ENCODE measurements around the gene PSMC2. TPM values are rescaled to one million over a fixed set of nuclear protein-coding genes. Genes with fewer than 3 reads are reported as not detected.

Gene PSMC2
- polyA plus RNA-seq, 1 donor (not counting 4 experiments of a cell fraction or from before 2014, with no cell fraction given) = 240 TPM

DNA sequence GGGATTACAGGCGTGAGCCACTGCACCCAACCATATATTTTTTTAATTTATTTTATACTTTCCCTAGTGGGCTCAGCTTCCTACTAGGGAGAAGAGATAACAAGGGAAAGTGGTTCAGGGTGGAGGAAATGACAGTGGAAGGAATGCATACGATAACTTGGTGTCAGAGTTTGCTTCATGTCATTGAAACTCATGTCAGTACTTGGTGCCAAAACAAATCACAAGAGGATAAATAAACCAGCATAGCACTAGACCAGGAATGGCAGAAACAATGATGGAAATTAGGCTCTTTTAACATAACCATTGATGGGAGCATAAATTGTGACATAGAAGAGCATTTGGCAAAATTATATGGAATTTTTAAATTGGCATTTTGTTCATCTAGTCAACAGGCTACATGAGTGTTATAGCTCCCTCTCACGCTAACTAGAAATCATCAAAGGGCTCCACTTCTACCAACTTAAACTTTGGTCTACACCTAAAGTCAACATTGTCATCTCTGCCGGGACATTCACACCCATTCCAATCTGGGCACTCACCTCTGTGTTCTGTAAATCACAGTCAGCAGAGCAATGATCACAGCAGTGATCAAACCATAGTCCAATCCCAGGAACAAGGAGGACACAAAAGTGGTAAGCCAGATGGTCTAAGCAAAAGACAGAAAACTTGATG is 41.2 kb downstream of the PSMC2 start:
- dilution Hi-C loops (cut with MboI; ENCODE audit: extremely low pct_ligation_motif_present, low sequenced_read_pairs) = no loop called here
- H3K4me1 ChIP-seq (ENCODE audit: control insufficient read depth, extremely low read depth, insufficient read depth, low read length) = no peaks in the 10 kb centered on the region
- no peaks in the 10 kb centered on the region for H3K9me1 ChIP-seq (ENCODE audit: control insufficient read depth, extremely low read depth, insufficient read depth, low read length)
- DNase-seq (ENCODE audit: low read depth, low spot score) = no peak
- H2AFZ ChIP-seq (ENCODE audit: control insufficient read depth, low read length) = no peak overlapping the region
- no peaks in the 10 kb centered on the region for H3K27me3 ChIP-seq (ENCODE audit: control insufficient read depth, extremely low read depth, insufficient read depth, low read length)
- H3K79me2 ChIP-seq (ENCODE audit: control insufficient read depth, insufficient read depth, low read length) = no peaks in the 10 kb centered on the region
- H3K4me3 ChIP-seq (ENCODE audit: control insufficient read depth in 2 of 3, extremely low read depth in 1 of 3, insufficient read depth in 2 of 3, low read depth in 1 of 3, low read length in 3 of 3) = no peak overlapping the region
- no peak overlapping the region for H3K4me2 ChIP-seq (ENCODE audit: control insufficient read depth, extremely low read depth, insufficient read depth, low read depth, low read length)
- no peak for FAIRE-seq
- no peak for TF ChIP-seq EZH2 (IDR thresholded peaks at IDR 0.05; ENCODE audit: low read length)
- TF ChIP-seq, protein P1, sequence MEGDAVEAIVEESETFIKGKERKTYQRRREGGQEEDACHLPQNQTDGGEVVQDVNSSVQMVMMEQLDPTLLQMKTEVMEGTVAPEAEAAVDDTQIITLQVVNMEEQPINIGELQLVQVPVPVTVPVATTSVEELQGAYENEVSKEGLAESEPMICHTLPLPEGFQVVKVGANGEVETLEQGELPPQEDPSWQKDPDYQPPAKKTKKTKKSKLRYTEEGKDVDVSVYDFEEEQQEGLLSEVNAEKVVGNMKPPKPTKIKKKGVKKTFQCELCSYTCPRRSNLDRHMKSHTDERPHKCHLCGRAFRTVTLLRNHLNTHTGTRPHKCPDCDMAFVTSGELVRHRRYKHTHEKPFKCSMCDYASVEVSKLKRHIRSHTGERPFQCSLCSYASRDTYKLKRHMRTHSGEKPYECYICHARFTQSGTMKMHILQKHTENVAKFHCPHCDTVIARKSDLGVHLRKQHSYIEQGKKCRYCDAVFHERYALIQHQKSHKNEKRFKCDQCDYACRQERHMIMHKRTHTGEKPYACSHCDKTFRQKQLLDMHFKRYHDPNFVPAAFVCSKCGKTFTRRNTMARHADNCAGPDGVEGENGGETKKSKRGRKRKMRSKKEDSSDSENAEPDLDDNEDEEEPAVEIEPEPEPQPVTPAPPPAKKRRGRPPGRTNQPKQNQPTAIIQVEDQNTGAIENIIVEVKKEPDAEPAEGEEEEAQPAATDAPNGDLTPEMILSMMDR (optimal IDR thresholded peaks at IDR 0.05 in 1 of 3, IDR thresholded peaks at IDR 0.05 in 1 of 3, conservative IDR thresholded peaks at IDR 0.05 in 1 of 3; ENCODE audit: extremely low read depth in 1 of 3, insufficient read depth in 2 of 3, low read length in 3 of 3) = no peak
- no peak overlapping the region for H3K27ac ChIP-seq (ENCODE audit: control insufficient read depth, insufficient read depth, low read length)
- H4K20me1 ChIP-seq (ENCODE audit: control insufficient read depth, extremely low read depth, insufficient read depth, low read length) = no peaks in the 10 kb centered on the region
- no peaks in the 10 kb centered on the region for H3K36me3 ChIP-seq (ENCODE audit: control insufficient read depth in 2 of 2, extremely low read depth in 1 of 2, insufficient read depth in 2 of 2, low read length in 2 of 2)
- H3K9ac ChIP-seq (ENCODE audit: control insufficient read depth, extremely low read depth, insufficient read depth, low read length) = no peak overlapping the region
- H3K9me3 ChIP-seq (ENCODE audit: control insufficient read depth, low read depth, low read length) = no peaks in the 10 kb centered on the region

DNA sequence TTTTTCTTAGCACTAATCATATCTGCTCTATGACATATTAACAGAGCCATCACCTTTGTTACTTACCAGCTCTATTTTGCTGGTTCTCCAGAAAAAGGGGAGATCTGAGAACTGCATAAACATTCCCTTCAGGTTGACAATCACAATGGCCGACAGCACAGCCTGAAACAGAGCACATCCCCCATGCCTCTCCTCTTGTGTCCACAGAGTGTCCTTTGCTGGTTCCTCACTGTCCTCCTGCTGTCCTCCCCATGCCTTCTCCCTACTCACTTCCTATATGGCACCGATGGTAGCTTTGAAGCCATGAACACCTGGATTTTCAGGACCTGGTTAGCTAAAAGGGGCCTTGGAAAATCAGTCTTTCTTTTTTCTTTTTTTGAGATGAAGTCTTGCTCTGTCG is 41.8 kb downstream of the PSMC2 start:
- Histone ChIP-seq H3K4me1 (ENCODE audit: control insufficient read depth, extremely low read depth, insufficient read depth, low read length) (no peaks in the 10 kb centered on the region), H3K4me2 (ENCODE audit: control insufficient read depth, extremely low read depth, insufficient read depth, low read depth, low read length) (no peak overlapping the region), H3K36me3 (ENCODE audit: control insufficient read depth in 2 of 2, extremely low read depth in 1 of 2, insufficient read depth in 2 of 2, low read length in 2 of 2) (no peaks in the 10 kb centered on the region), H3K27ac (ENCODE audit: control insufficient read depth, insufficient read depth, low read length) (no peak overlapping the region), H4K20me1 (ENCODE audit: control insufficient read depth, extremely low read depth, insufficient read depth, low read length) (no peaks in the 10 kb centered on the region), H3K4me3 (ENCODE audit: control insufficient read depth in 2 of 3, extremely low read depth in 1 of 3, insufficient read depth in 2 of 3, low read depth in 1 of 3, low read length in 3 of 3) (no peak overlapping the region), H3K9ac (ENCODE audit: control insufficient read depth, extremely low read depth, insufficient read depth, low read length) (no peak overlapping the region), H3K9me1 (ENCODE audit: control insufficient read depth, extremely low read depth, insufficient read depth, low read length) (no peaks in the 10 kb centered on the region), H2AFZ (ENCODE audit: control insufficient read depth, low read length) (no peak overlapping the region), H3K27me3 (ENCODE audit: control insufficient read depth, extremely low read depth, insufficient read depth, low read length) (no peaks in the 10 kb centered on the region), H3K79me2 (ENCODE audit: control insufficient read depth, insufficient read depth, low read length) (no peaks in the 10 kb centered on the region), H3K9me3 (ENCODE audit: control insufficient read depth, low read depth, low read length) (no peaks in the 10 kb centered on the region)
- no peak for TF ChIP-seq EZH2 (IDR thresholded peaks at IDR 0.05; ENCODE audit: low read length)
- TF ChIP-seq, protein P1 (optimal IDR thresholded peaks at IDR 0.05 in 1 of 3, IDR thresholded peaks at IDR 0.05 in 1 of 3, conservative IDR thresholded peaks at IDR 0.05 in 1 of 3; ENCODE audit: extremely low read depth in 1 of 3, insufficient read depth in 2 of 3, low read length in 3 of 3) = no peak
- FAIRE-seq (no peak), DNase-seq (ENCODE audit: low read depth, low spot score) (no peak)
- dilution Hi-C loops (cut with MboI; ENCODE audit: extremely low pct_ligation_motif_present, low sequenced_read_pairs) = no loop called here

Measured in keratinocyte (primary cell).